GM12801 (cell line): ENCODE data around the gene LRIG1.

Experiments
- TF ChIP-seq, protein P1 (sequence below): IDR thresholded peaks from one replicate; pipeline ENCODE4 v1.5.1; 2011; ENCODE audit warnings: control low read depth; ENCODE audit not compliant: insufficient read length; ENCODE audit errors: extremely low read depth

The LRIG1 gene

GRCh38 chr3:66520724-66521123 is 19.9 kb upstream of the LRIG1 start:
- TF ChIP-seq, protein P1, sequence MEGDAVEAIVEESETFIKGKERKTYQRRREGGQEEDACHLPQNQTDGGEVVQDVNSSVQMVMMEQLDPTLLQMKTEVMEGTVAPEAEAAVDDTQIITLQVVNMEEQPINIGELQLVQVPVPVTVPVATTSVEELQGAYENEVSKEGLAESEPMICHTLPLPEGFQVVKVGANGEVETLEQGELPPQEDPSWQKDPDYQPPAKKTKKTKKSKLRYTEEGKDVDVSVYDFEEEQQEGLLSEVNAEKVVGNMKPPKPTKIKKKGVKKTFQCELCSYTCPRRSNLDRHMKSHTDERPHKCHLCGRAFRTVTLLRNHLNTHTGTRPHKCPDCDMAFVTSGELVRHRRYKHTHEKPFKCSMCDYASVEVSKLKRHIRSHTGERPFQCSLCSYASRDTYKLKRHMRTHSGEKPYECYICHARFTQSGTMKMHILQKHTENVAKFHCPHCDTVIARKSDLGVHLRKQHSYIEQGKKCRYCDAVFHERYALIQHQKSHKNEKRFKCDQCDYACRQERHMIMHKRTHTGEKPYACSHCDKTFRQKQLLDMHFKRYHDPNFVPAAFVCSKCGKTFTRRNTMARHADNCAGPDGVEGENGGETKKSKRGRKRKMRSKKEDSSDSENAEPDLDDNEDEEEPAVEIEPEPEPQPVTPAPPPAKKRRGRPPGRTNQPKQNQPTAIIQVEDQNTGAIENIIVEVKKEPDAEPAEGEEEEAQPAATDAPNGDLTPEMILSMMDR: no peak

GRCh38 chr3:66518644-66519043 is 17.8 kb upstream of the LRIG1 start:
- TF ChIP-seq, protein P1: no peak

DNA sequence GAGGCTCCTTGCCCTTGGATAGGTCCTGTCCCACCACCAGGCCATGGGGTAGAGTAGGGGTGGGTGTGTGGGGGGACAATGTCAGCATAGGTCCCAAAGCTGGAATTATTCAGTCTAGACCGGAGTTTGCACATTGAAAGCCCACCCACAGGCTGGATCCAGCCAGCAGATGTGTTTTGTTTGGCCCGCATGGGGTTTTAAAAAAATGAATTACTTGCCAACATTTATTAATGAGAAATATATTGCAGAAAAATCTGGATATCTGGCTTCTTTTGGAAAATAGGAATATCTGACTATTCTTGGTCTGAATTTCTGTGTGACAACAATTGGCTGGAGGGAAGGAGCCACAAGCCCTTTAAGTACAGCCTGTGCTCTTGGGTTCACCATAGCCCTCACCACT is 17.3 kb upstream of the LRIG1 start:
- TF ChIP-seq, protein P1: no peak

GRCh38 chr3:66517241-66517640 is 16.4 kb upstream of the LRIG1 start:
- TF ChIP-seq, protein P1: no peak

DNA sequence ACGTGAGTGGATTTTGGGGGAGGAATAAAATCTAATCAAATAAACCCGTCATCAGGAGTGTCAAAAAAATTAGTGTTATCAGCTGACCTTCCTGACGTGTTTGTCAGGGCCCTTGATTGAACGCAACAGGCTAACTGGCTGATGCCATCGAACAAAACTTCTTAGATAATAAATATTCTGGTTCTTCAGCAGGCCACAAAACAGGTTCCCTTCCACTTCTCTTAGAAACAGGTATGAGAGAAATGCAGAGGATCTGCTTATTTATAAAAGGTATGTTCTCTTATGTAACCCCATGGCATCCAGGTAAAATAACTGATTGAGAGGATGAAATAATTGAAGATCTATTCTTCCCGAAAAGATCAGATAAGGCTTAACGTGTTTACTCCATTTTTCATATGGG is 7.6 kb upstream of the LRIG1 start:
- TF ChIP-seq, protein P1: no peak

GRCh38 chr3:66507423-66508260 is 6.8 kb upstream of the LRIG1 start:
- TF ChIP-seq, protein P1: no peak

- TF ChIP-seq, protein P1: no peak
These were observed 5.3 kb upstream of the LRIG1 start for GRCh38 chr3:66506154-66506553.
